ENCODE results near the gene FAAP100.

GRCh38 chr17:81537343-81537855, 14.8 kb downstream of the FAAP100 start:
- TF ChIP-seq CTCF (IDR thresholded peaks at IDR 0.05): peak; percentile 60
- TF ChIP-seq ZNF281 (CRISPR knock-in tag; IDR thresholded peaks at IDR 0.05): no peak
- TF ChIP-seq ETV6 (CRISPR knock-in tag; IDR thresholded peaks at IDR 0.05): no peak
- TF ChIP-seq SP1 (CRISPR knock-in tag; conservative IDR thresholded peaks at IDR 0.05): peak; percentile 75; the same call in 1 of the 2 replicates
- no peak for TF ChIP-seq TP53 (CRISPR knock-in tag; IDR thresholded peaks at IDR 0.05)
- TF ChIP-seq ZMAT4 (CRISPR knock-in tag; IDR thresholded peaks at IDR 0.05): no peak
- TF ChIP-seq NFE2L1 (CRISPR knock-in tag; IDR thresholded peaks at IDR 0.05): no peak
- TF ChIP-seq PRRX2 (CRISPR knock-in tag; IDR thresholded peaks at IDR 0.05): no peak
- no peak for TF ChIP-seq MXD4 (CRISPR knock-in tag; IDR thresholded peaks at IDR 0.05; ENCODE audit: borderline replicate concordance)
- no peak for TF ChIP-seq ZNF512 (CRISPR knock-in tag; IDR thresholded peaks at IDR 0.05; ENCODE audit: borderline replicate concordance)
